HG03139 (cell line): Measurements from ENCODE around the gene SCG2.

Source experiments
- ATAC-seq: cut with Tn5 transposase; IDR thresholded peaks from one replicate; pipeline ENCODE4 v1.9.1; 2021; ENCODE audit not compliant: unreplicated experiment

The SCG2 gene

GRCh38 chr2:223578846-223579245, 23.3 kb downstream of the SCG2 start:
- no peak for ATAC-seq

GRCh38 chr2:223576873-223577272, 25.3 kb downstream of the SCG2 start:
- ATAC-seq = no peak

- no peak for ATAC-seq
These were observed 31.4 kb downstream of the SCG2 start for GRCh38 chr2:223570784-223571183.

GRCh38 chr2:223566396-223566795, 35.8 kb downstream of the SCG2 start:
- ATAC-seq = no peak

- ATAC-seq = no peak
These were observed 38.7 kb downstream of the SCG2 start for GRCh38 chr2:223563462-223563861.

GRCh38 chr2:223562078-223562477, 40.1 kb downstream of the SCG2 start:
- ATAC-seq = no peak

- ATAC-seq = no peak
These were observed 41.3 kb downstream of the SCG2 start for GRCh38 chr2:223560749-223561435.

GRCh38 chr2:223558970-223559369, 43.2 kb downstream of the SCG2 start:
- ATAC-seq = no peak

- ATAC-seq = no peak
These were observed 47.2 kb downstream of the SCG2 start for GRCh38 chr2:223554923-223555322.

GRCh38 chr2:223549215-223549614, 52.9 kb downstream of the SCG2 start:
- no peak for ATAC-seq

GRCh38 chr2:223548194-223548593, 54.0 kb downstream of the SCG2 start:
- ATAC-seq = no peak
